Fibroblast of villous mesenchyme (primary cell): ENCODE data around the gene CACNG4. TPM values are rescaled to one million over a fixed set of nuclear protein-coding genes. Genes with fewer than 3 reads are reported as not detected.
A peak's percentile ranks its signal among the peaks of the same experiment; 100 is the strongest.

Experiments used
- DNase-seq: peaks from one replicate; pipeline ENCODE4 v3.0.0-alpha.2; 2010; ENCODE audit warnings: low read depth
- H3K4me3 ChIP-seq: 2 replicates; pipeline ENCODE4 v1.5.1; 2011; ENCODE audit warnings: low read depth, mild to moderate bottlenecking, low read length
- CTCF ChIP-seq: IDR thresholded peaks from 2 replicates; pipeline ENCODE4 v1.5.1; 2012; ENCODE audit warnings: low read depth, mild to moderate bottlenecking, low read length; ENCODE audit not compliant: insufficient read depth
- total RNA-seq: library from RNA; depleted of rRNA; stranded (reverse); fragments of >200 nt; gene quantifications from 2 replicates; pipeline ENCODE4 v1.2.3, GENCODE V29; 2012

CACNG4 gene
- total RNA-seq, 1 donor = not detected

GRCh38 chr17:66957951-66958579 lies 6.4 kb upstream of the CACNG4 start:
- H3K4me3 ChIP-seq = no peak overlapping the region
- peak; percentile 14 for DNase-seq
- TF ChIP-seq CTCF = no peak

- DNase-seq = no peak
- H3K4me3 ChIP-seq = no peak overlapping the region
- no peak for TF ChIP-seq CTCF
These were observed 4.7 kb upstream of the CACNG4 start for GRCh38 chr17:66959641-66960375.

DNA sequence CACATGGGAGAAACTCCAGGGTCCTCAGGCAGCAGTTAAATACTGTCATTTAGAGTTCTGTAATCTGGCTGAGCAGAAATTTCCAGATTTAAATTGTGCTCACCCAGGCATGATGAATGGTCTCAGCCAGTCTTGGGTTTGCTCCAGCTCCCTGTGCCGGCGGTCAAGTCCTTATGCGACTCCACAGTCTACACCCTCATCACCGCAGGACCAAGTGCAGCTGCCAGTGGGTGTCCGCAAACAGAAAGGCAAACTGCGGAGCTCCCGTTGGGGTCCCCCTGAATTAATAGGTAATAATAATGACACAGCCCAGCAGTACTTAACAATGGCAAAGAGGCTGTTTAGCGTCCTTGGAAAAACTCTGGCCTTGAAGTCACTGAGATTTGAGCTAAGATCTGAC lies 3.9 kb upstream of the CACNG4 start:
- TF ChIP-seq CTCF = no peak
- H3K4me3 ChIP-seq = no peak overlapping the region
- no peak for DNase-seq

- H3K4me3 ChIP-seq = no peak overlapping the region
- no peak for DNase-seq
- no peak for TF ChIP-seq CTCF
These were observed 992 bp upstream of the CACNG4 start for GRCh38 chr17:66963521-66963908.

DNA sequence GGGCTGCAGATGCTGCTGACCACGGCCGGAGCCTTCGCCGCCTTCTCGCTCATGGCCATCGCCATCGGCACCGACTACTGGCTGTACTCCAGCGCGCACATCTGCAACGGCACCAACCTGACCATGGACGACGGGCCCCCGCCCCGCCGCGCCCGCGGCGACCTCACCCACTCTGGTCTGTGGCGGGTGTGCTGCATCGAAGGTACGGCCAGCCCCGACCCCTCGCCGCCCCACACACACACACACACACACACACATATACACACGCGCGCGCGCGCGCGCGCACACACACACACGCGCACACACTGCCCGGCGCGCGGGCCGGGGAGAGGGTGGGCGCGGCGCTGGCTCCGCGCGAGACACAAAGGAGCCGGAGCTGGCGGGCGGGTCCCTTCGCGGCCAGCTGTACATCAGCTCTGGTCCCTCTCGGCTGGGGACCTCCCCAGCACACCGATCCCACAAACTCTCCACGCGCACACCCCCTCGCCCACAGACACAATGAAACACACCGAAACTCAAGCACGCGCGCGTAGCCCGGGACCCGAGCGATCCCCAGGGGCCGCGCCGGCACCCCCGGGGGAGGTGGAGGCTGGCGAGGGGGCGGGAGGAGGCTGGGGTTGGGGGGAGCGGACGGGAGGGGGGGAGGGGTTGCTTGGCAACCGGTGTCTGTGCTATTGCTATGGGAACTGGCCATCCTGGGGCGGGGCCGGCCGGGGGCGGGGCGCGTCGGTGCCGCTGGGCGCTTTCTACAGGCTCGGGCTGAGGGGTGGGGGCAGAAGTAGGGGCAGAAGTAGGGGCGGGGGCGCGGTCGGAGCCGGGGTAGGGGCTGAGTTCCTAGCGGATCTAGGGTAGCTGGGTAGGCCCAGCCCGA lies 658 bp downstream of the CACNG4 start:
- no peak for DNase-seq
- H3K4me3 ChIP-seq = peak overlapping the region; percentile 23
- TF ChIP-seq CTCF = no peak

- DNase-seq = no peak
- H3K4me3 ChIP-seq = peak overlapping the region; percentile 2
- no peak for TF ChIP-seq CTCF
These were observed 1.3 kb downstream of the CACNG4 start for GRCh38 chr17:66965801-66966262.
